Muscle layer of colon (tissue), 2 donors: Measurements from ENCODE around the gene NEDD4L.

Experiments used
- H3K27ac ChIP-seq: one replicate; pipeline ENCODE4 v1.7.0; 2013; ENCODE audit warnings: low read depth, mild to moderate bottlenecking, low read length, moderate library complexity
- H3K27me3 ChIP-seq, 2 donors: one replicate each; pipeline ENCODE4 v1.7.0; 2013; ENCODE audit warnings: low read length in 2 of 2, mild to moderate bottlenecking in 2 of 2; ENCODE audit not compliant: insufficient read depth in 2 of 2, control insufficient read depth in 1 of 2
- H3K36me3 ChIP-seq: one replicate; pipeline ENCODE4 v1.7.0; 2013; ENCODE audit warnings: mild to moderate bottlenecking, low read length; ENCODE audit not compliant: insufficient read depth
- H3K4me1 ChIP-seq: one replicate; pipeline ENCODE4 v1.7.0; 2013; ENCODE audit warnings: mild to moderate bottlenecking, low read length; ENCODE audit not compliant: insufficient read depth
- H3K4me3 ChIP-seq, 2 donors: one replicate each; pipeline ENCODE4 v1.7.0; 2013; ENCODE audit warnings: low read length in 2 of 2, low read depth in 1 of 2, mild to moderate bottlenecking in 1 of 2, moderate library complexity in 1 of 2
- H3K9ac ChIP-seq: one replicate; pipeline ENCODE4 v1.7.0; 2013; ENCODE audit warnings: low read length
- H3K9me3 ChIP-seq: one replicate; pipeline ENCODE4 v1.7.0; 2013; ENCODE audit warnings: mild to moderate bottlenecking, low read length
- donor health status: abdominal sarcoma.
- donor health status: Adenocarcinoma of cecum.

Gene NEDD4L

GRCh38 chr18:58207520-58208152 lies 163.6 kb downstream of the NEDD4L start:
- Histone ChIP-seq H3K4me1 (peaks cover 43% of the 10 kb centered on the region), H3K9ac (no peak overlapping the region), H3K36me3 (no peaks in the 10 kb centered on the region), H3K27ac (peak overlapping the region; percentile 10), H3K9me3 (no peaks in the 10 kb centered on the region), H3K4me3 (no peak overlapping the region), H3K27me3 (no peaks in the 10 kb centered on the region)

- H3K27me3 ChIP-seq = no peaks in the 10 kb centered on the region
- H3K9me3 ChIP-seq = no peaks in the 10 kb centered on the region
- peaks cover 37% of the 10 kb centered on the region for H3K4me1 ChIP-seq
- no peak overlapping the region for H3K9ac ChIP-seq
- H3K36me3 ChIP-seq = no peaks in the 10 kb centered on the region
- no peak overlapping the region for H3K4me3 ChIP-seq
- H3K27ac ChIP-seq = peak overlapping the region; percentile 27
Measured at GRCh38 chr18:58208207-58208932, 164.3 kb downstream of the NEDD4L start.

- no peak overlapping the region for H3K4me3 ChIP-seq
- H3K27me3 ChIP-seq = no peaks in the 10 kb centered on the region
- H3K27ac ChIP-seq = no peak overlapping the region
- no peaks in the 10 kb centered on the region for H3K9me3 ChIP-seq
- H3K36me3 ChIP-seq = no peaks in the 10 kb centered on the region
- H3K9ac ChIP-seq = no peak overlapping the region
- H3K4me1 ChIP-seq = peaks cover 35% of the 10 kb centered on the region
Measured at GRCh38 chr18:58209326-58209725, 165.3 kb downstream of the NEDD4L start.

- H3K27ac ChIP-seq = no peak overlapping the region
- no peak overlapping the region for H3K4me3 ChIP-seq
- no peaks in the 10 kb centered on the region for H3K27me3 ChIP-seq
- H3K9me3 ChIP-seq = no peaks in the 10 kb centered on the region
- H3K4me1 ChIP-seq = peaks cover 34% of the 10 kb centered on the region
- H3K9ac ChIP-seq = no peak overlapping the region
- no peaks in the 10 kb centered on the region for H3K36me3 ChIP-seq
Measured at GRCh38 chr18:58211510-58211909, 167.5 kb downstream of the NEDD4L start.

- Histone ChIP-seq H3K4me1 (peaks cover 35% of the 10 kb centered on the region), H3K9me3 (no peaks in the 10 kb centered on the region), H3K4me3 (no peak overlapping the region), H3K27ac (no peak overlapping the region), H3K27me3 (no peaks in the 10 kb centered on the region), H3K36me3 (no peaks in the 10 kb centered on the region), H3K9ac (no peak overlapping the region)
Measured at GRCh38 chr18:58212274-58212673, 168.2 kb downstream of the NEDD4L start.

DNA sequence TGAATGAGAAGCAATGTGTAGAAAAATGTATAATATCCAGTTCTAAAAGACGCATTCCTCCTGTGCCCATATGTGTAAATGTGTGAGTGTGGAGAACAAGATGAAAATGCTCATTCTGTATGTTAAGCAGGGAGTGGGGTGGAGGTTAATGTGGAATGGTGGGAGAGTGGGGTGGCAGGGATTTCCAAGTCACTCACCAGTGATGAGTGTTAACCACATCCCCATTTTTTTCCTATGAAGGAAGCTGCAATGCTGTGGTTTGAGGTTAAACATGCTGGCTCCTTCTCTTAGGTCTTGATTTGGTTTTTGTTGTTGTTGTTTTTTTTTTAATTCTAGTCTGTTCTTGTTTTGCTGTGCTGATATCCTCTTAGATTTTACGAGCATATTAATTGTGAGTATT lies 169.4 kb downstream of the NEDD4L start:
- Histone ChIP-seq H3K4me3 (no peak overlapping the region), H3K36me3 (no peaks in the 10 kb centered on the region), H3K27ac (no peak overlapping the region), H3K27me3 (no peaks in the 10 kb centered on the region), H3K9ac (no peak overlapping the region), H3K4me1 (peaks cover 25% of the 10 kb centered on the region), H3K9me3 (no peaks in the 10 kb centered on the region)

GRCh38 chr18:58215011-58215410 lies 171.0 kb downstream of the NEDD4L start:
- no peaks in the 10 kb centered on the region for H3K9me3 ChIP-seq
- peaks cover 21% of the 10 kb centered on the region for H3K4me1 ChIP-seq
- H3K9ac ChIP-seq = no peak overlapping the region
- no peak overlapping the region for H3K27ac ChIP-seq
- no peak overlapping the region for H3K4me3 ChIP-seq
- H3K36me3 ChIP-seq = no peaks in the 10 kb centered on the region
- H3K27me3 ChIP-seq = no peaks in the 10 kb centered on the region

DNA sequence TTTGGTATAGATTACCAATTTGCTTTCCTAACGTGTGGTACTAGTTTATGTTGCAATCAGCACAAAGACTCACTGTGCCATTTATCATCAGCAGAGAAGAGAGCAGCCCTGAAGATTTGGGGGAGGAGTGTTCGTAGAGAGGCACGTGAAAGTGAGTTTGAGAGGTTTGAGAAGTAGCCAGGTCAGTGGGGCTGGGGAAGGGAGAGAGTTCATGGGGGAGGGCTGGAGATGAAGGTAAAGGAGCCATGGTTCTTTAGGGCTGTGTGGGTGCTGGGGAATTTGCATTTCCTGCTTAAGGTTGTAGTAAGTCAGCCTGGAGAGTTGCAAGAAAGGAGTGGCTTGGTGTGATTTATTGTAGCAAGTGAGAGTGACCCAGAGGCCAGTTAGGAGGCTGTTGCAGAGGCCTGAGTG lies 172.1 kb downstream of the NEDD4L start:
- H3K9me3 ChIP-seq = no peaks in the 10 kb centered on the region
- H3K36me3 ChIP-seq = no peaks in the 10 kb centered on the region
- H3K27ac ChIP-seq = no peak overlapping the region
- H3K27me3 ChIP-seq = no peaks in the 10 kb centered on the region
- H3K9ac ChIP-seq = no peak overlapping the region
- peaks cover 21% of the 10 kb centered on the region for H3K4me1 ChIP-seq
- no peak overlapping the region for H3K4me3 ChIP-seq

DNA sequence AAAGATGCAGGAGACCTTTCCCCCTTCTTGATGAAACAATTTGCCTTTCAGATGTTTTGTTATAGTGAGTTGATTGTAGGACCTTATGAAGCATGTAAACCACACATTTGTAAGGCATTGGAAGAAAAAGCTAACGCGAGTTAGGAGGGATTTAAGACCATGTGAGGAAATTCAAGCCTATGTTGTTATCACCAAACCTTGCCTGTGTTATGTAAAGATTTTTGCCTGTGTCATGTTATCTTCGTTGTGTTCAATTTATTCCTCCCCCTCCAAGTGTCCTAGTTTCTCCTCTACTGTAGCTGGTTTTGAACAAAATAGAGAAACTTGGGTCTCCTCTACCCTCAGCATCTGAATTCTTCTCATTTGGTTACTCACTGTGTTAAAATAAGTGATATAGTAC lies 173.0 kb downstream of the NEDD4L start:
- Histone ChIP-seq H3K9ac (no peak overlapping the region), H3K36me3 (no peaks in the 10 kb centered on the region), H3K27ac (no peak overlapping the region), H3K27me3 (no peaks in the 10 kb centered on the region), H3K4me3 (no peak overlapping the region), H3K9me3 (no peaks in the 10 kb centered on the region), H3K4me1 (peaks cover 24% of the 10 kb centered on the region)

DNA sequence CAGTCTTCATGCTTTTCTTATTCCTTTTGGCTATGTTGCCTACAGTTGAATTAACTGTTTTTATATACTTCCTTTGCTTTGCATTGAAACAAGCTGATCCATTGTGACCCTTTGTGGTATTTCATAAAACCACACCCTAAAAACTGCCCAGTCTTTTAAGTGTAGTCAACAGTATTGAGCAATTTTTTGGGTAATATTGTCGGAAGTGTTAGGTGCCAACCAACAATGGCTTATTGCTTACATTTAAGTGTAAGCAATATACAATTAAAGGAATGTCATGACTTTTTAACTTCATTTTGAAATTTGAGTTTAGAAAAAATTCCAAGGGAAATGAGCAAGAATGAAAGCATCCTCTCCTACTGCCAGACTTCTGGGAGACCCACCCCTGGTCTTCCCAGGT lies 174.1 kb downstream of the NEDD4L start:
- H3K4me1 ChIP-seq = peaks cover 32% of the 10 kb centered on the region
- no peaks in the 10 kb centered on the region for H3K36me3 ChIP-seq
- no peak overlapping the region for H3K27ac ChIP-seq
- no peak overlapping the region for H3K9ac ChIP-seq
- no peaks in the 10 kb centered on the region for H3K27me3 ChIP-seq
- H3K4me3 ChIP-seq = no peak overlapping the region
- H3K9me3 ChIP-seq = no peaks in the 10 kb centered on the region

- peaks cover 38% of the 10 kb centered on the region for H3K4me1 ChIP-seq
- no peaks in the 10 kb centered on the region for H3K27me3 ChIP-seq
- H3K9me3 ChIP-seq = no peaks in the 10 kb centered on the region
- H3K27ac ChIP-seq = no peak overlapping the region
- no peaks in the 10 kb centered on the region for H3K36me3 ChIP-seq
- H3K4me3 ChIP-seq = no peak overlapping the region
- H3K9ac ChIP-seq = no peak overlapping the region
Measured at GRCh38 chr18:58221060-58221725, 177.2 kb downstream of the NEDD4L start.
